Measurements from ENCODE around the gene VRK3.
"Not testable (repeated sequence)": the region's sequence is repeated elsewhere in the genome, so short reads cannot be mapped to it uniquely, and the experiment has no call there.

VRK3 gene

GRCh38 chr19:49950956-49951526 lies 74.1 kb downstream of the VRK3 start:
- TF ChIP-seq, protein P1, sequence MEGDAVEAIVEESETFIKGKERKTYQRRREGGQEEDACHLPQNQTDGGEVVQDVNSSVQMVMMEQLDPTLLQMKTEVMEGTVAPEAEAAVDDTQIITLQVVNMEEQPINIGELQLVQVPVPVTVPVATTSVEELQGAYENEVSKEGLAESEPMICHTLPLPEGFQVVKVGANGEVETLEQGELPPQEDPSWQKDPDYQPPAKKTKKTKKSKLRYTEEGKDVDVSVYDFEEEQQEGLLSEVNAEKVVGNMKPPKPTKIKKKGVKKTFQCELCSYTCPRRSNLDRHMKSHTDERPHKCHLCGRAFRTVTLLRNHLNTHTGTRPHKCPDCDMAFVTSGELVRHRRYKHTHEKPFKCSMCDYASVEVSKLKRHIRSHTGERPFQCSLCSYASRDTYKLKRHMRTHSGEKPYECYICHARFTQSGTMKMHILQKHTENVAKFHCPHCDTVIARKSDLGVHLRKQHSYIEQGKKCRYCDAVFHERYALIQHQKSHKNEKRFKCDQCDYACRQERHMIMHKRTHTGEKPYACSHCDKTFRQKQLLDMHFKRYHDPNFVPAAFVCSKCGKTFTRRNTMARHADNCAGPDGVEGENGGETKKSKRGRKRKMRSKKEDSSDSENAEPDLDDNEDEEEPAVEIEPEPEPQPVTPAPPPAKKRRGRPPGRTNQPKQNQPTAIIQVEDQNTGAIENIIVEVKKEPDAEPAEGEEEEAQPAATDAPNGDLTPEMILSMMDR (IDR thresholded peaks at IDR 0.05; ENCODE audit: borderline replicate concordance, insufficient read depth, low read depth, low read length): no peak
- H3K4me3 ChIP-seq (ENCODE audit: low read depth, low read length): no peak overlapping the region

DNA sequence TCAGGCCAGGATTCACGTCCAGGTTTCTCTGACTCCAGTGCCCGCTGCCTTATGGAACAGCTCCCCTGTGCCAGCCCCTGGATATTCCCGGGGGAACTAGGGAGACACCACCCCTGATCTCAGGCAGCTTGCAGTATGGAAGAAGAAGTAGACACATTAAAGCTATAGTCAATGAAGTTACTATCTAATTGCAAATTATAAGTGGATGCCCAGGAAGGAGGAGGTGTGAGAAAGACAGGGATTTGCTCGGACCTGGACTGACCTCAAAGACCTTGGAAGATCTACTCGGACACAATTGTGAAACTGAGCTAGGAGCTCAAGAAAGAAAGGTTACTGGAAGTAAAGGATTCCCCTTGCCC lies 74.6 kb downstream of the VRK3 start:
- H3K4me3 ChIP-seq (ENCODE audit: low read depth, low read length): no peak overlapping the region
- TF ChIP-seq, protein P1 (IDR thresholded peaks at IDR 0.05; ENCODE audit: borderline replicate concordance, insufficient read depth, low read depth, low read length): no peak

DNA sequence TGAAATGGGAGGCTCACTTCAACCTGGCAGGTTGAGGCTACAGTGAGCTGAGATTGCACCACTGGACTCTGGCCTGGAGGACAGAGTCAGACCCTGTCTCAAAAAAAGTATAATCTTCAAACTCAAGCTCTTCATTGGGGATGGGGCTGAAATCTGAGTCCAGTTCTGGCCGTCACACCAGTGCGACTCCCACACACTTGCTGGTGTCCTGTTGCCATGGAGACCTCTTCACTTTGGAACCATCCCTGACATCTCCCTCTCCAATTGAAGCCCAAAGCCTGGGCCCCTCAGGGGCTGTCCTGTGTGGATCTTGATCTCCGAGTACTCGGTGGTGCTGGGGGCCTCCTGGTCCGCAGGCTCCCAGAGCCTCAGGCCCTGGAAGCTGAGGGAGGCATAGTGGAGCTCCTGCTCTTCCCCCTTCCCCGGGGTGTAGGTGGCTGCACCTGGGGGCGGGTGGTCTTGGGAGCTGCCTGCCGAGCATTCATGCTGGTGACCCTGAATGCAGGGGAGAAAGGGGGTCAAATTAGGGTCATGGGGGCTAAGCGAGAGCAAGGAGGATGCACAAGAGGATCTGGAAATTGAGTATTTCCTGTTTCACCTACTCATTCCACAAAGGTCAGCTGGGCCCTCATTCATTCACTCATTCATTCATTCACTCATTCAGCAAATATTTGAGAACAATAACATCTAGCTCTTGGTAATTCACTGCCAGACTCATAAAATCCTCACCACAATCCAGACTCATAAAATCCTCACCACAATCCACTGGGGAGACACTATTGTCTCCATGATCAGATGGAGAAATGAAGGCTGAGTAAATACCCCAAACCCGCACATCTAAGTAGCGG lies 75.2 kb downstream of the VRK3 start:
- TF ChIP-seq, protein P1 (IDR thresholded peaks at IDR 0.05; ENCODE audit: borderline replicate concordance, insufficient read depth, low read depth, low read length): no peak

DNA sequence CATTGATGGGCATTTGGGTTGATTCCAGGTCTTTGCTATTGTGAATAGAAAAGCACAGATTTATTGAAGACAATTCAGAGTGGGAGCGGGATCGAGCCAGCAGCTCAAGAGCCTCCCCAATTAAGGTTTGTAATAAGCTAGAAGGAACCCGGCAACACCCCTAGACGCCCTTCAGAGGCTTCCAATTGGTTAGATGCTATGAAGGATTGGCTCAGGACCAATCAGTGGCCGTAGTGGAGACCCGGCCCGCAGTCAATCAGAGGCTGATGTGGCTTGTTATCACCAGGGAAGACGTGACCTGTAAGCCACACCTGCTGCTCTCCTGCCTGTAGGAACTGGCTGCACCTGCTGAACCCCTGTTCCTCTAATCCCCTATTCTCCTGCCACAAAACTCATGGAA lies 78.8 kb downstream of the VRK3 start:
- TF ChIP-seq, protein P1 (IDR thresholded peaks at IDR 0.05; ENCODE audit: borderline replicate concordance, insufficient read depth, low read depth, low read length): no peak
- no peak overlapping the region for H3K4me3 ChIP-seq (ENCODE audit: low read depth, low read length)

More for the DNA sequence above, 75.2 kb downstream of the VRK3 start:
- H3K4me3 ChIP-seq (ENCODE audit: low read depth, low read length): no peak overlapping the region

DNA sequence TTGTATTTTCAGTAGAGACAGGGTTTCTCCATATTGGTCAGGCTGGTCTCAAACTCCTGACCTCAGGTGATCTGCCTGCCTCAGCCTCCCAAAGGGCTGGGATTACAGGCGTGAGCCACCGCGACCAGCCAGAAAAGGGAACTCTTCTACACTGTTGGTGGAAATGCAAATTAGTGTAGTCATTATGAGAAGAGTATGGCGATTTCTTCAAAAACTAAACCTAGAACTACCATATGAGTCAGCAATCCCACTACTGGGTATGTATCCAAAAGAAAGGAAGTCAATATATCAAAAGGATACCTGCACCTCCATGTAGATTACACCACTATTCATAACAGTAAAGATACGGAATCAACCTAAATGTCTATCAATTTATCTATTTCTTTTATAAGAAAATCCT lies 80.6 kb downstream of the VRK3 start:
- not testable (repeated sequence) for H3K4me3 ChIP-seq (ENCODE audit: low read depth, low read length)

DNA sequence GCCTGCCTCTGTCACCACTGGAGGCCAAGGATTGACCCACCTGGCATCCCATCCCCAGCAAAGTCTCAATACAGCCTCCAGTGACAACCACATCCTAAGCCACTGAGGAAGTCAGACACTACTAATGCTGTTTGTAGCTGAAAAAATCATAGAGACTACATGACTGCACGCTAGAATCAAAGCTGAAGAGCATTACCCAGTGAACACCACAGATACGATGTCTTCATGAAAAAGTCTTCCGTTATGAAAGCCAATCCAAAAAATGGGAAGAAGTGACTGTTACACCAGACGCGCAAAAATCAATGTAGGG lies 84.7 kb downstream of the VRK3 start:
- no peak overlapping the region for H3K4me3 ChIP-seq (ENCODE audit: low read depth, low read length)
- TF ChIP-seq, protein P1 (IDR thresholded peaks at IDR 0.05; ENCODE audit: borderline replicate concordance, insufficient read depth, low read depth, low read length): no peak

GRCh38 chr19:49939721-49940481 lies 85.3 kb downstream of the VRK3 start:
- TF ChIP-seq, protein P1 (IDR thresholded peaks at IDR 0.05; ENCODE audit: borderline replicate concordance, insufficient read depth, low read depth, low read length): peak; percentile 16; the same call in 1 of the 2 replicates
- no peak overlapping the region for H3K4me3 ChIP-seq (ENCODE audit: low read depth, low read length)

Data from GM12875 (cell line).